ENCODE measurements around the gene CHD2.

GRCh38 chr15:92882697-92883162, 17.4 kb upstream of the CHD2 start:
- TF ChIP-seq CTCF (conservative IDR thresholded peaks at IDR 0.05; ENCODE audit: low read length) (no peak), EZH2phosphoT487 (IDR thresholded peaks at IDR 0.05; ENCODE audit: borderline replicate concordance) (no peak)

Measured in Loucy (cell line).